NCI-H1436 treated with DMSO at 0.1 percent for 48 hours (cell line): Measurements from ENCODE around the gene SMIM41.

Experiments
- DNase-seq: peaks from one replicate; lab custom pipeline; 2025; lab: John Stamatoyannopoulos, UW

Gene SMIM41

DNA sequence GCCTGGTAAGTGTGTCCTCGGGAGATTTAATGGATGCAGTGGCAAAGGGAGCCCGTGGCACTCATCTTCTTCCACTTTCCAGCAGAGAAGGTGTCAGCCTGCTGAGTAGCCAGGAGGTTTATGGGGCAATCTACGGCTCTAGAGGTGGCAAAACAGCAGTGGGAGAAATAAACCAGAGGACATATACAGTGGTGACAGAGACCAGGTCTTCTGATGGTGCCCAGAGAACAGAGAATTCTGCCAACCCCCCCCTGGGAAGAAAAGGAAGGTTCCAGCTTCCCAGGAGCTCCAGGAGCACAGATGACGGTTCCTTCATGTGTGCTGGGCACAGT lies 43.0 kb downstream of the SMIM41 start:
- no peak for DNase-seq

DNA sequence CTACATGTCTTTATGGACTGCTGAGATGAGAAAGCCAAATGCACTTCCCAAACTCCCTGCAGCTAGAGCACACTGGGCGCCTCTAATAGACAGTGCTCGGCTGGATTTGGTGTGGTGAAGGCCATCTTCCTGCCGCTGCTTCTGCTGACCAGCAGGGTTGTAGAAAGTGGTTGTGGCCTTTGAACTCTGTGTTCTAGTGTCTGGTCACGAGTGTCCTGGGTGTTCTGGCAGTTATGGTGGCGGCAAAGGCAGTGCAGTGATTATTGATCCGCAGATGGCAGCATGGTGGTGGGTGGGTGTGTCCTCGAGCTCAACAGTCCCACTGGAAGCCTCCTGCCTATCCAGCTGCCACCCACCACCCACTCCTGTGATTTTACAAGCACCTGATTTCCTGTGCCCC lies 43.4 kb downstream of the SMIM41 start:
- DNase-seq = no peak

DNA sequence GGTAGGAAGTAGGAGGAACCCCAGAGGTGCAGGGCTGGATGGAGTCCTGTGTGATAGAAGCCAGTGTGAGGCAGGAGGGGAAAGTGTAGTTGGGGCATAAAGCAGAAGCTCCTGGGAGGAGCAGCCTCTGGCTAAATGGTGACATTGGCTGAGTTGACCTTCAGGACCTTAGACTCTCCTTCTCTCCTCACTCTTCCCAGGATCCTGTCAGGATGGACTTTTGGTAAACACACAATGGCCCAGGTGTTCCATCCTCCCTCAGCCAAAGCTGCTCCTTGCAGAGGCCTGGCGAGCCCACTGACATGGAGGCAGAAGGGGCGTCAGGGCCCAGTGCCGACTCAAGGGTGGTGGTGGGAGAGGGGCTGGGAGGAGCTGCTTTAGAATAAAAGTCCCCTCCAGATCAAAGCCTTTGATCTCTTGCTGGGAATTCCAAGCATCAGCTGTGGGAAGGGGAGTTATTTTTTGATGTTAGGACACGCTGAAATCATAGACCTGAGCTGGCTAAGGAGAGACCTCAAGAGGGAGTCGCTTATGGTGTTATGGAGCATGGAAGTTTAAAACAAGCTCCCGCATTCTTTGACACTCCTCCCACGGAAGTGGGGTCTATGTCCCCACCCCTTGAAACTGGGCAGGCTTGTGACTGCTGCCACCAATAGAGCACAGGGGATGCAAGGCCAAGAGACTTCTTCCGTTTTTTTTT lies 44.1 kb downstream of the SMIM41 start:
- no peak for DNase-seq

DNA sequence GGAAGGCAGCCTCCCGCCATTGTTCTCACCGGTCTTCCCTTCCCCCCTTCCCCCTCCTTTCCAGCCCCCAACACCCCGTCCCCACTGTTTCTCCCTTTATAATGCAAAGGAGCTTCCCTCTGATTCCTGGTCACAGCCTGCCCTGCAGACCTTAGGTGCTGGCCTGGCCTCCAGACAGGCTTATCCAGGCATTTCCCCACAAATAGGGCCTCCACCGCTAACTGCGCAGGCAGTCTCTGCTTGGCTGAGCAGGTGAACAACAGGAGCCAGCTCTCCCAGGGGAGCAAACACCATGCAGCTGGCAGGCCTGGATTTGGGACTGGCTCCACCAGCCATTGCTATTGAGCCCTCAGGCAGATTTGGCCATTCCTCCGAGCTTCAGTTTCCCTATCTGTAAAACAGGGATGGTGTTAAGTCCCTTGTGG lies 46.0 kb downstream of the SMIM41 start:
- DNase-seq = no peak

DNA sequence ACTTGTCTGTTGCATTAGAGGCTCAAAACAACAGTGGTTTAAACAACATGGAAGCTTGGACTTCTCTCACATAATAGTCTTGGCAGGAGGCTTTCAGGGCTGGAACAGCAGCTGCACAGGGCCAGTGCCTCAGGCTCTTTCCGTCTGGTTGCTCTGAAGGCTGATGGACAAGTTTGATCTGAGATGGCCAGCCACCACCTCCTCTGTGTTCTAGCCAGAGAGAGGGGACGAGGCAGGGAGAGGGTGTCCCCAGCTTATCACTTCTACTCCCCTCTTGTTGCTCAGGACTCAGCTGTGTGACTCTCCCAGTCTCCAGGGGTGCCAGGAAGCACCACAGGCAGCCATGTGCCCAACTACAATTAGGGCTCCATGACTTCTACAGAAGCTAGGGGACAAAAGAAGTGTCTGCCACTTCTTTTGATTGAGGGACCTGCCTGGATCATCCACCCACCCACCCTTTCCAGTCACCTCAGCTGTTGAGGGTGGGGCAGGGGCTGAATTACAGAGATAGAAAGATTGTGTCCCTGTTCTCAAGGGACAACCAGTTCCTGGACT lies 46.6 kb downstream of the SMIM41 start:
- DNase-seq = no peak

DNA sequence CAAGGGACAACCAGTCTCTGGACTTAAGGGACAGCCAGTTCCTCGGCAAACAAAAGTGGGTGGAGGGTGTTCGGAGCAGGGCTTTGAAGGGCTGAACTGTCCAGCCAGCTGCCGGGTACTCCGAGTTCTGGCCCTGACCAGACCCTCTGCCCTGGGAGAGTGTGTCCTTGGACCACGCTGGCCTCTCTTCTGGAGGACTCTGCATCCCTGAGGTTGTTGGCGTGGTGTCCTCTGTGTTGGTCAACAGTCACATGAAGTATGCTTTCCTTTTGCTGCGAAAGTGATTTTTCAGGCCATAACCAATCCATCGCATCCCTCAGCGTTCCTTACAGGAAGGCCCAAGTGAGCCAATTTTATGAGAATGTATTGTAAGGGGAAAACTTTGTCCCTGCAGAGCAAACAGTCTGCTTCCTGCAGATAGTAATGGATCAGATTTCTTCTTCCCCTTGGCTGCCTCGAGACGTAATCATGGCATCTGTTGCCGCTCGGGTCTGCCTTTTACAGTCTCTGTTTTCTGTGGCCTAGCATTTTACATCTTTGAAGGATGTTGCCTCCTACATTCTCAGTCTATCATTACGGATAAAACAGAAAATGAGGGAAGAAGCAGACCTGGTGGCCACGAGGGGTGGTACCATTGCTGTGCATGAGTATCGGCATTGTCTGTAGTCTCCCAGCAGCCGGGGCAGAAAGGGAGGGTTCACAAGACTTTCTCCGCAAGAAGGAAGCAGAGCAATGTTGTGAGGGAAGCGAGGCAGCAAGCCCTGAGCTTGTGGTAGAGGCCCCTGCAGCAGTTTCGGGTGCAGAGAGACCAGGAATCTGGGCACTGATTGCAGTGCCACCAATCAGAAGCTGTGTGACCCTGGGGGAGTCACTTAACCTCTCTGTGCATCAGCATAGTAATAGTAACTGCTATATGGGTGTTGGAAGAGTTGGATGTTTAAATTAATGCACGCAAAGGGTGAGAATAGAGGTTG lies 47.4 kb downstream of the SMIM41 start:
- DNase-seq = no peak

DNA sequence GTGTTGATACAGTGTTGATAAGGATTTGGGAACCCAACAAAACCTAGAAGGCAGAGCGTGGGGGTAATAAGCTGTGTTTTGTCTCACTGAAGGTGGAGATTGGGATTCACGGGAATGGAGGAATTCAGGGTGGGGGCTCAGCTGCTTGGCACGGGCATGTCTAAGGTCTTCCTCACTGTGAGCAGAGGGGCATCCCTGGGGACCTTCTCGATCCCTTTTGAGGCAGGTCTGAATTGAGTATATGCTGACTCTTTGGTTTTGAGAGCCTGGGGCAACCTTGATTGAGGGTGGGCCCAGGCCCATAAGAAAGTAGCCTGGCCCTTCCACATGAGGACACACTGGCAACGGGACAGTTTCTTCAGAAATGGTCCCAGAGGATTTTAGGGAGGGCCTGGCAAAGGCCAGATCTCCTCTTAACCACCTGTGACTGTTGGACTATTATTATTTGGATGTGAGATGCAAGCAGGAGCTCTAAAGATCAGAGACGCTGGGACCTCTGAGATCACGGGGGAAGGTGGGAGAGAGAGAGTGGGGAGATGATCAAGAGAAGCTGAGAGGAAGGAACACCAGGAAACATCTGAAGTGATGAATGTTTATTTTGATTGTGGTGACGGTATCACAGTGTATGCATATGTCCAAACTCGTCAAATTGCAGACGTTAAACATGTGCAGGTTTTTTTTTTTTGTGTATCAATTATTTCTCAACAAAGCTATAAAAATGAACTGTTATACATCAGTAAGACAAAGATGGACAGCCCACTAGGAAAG lies 48.4 kb downstream of the SMIM41 start:
- DNase-seq = no peak

DNA sequence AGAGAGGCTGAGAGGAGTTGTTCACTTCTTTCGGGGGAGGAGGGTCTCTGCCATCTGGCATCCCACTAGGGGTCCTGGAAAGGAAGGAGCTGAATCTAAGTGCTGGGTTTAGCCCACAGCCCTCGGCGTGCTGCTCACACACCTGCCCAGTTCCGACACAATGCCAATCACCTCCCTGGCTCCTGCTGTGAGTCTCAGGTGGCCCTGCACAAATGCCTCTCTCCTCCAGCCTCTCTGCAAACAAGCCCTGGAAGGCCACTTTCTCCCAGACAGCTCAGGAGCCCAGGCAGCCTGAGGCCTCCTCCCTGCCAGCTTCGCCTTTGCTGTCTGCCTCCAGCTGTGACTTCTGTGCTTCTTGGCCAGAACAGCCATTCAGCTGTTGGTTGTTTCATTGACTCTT lies 51.2 kb downstream of the SMIM41 start:
- DNase-seq = no peak

DNA sequence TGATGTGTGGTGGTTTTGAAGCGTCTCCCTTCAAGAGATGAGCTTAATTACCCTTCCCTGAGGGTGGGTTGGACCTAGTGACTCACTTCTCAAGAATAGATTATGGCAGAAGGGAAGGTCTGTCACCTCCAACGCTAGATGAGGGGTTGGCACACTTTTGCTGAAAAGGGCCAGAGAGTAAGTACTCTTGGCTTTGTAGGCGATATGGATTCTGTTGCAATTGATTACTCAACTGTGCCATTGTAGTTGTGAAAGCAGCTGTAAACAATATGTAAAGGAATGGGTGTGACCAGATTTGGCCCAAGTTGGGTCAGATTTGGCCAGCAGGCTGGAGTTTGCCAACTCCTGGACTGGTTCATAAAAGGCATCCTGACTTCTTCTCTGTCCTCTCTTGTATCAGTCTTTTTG lies 53.3 kb downstream of the SMIM41 start:
- no peak for DNase-seq

DNA sequence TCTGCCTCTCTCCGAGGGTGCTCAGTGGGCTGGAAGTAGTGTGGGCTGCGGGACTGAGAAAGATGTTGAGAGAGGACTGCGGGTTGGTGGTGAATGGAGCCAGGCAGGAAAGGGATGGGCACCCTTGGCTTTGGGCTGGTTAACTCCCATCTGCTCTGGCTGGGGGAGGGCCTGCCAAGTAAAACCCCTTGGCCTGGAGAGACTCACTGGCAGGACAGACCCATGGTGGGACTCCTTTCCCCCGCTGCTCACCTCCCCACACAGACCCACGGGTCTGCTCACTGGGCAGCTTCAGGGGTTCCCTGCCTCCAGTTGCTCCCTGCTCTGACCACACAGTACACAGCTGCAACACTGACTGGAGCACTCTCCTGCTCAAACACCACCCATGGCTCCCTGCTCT lies 58.2 kb downstream of the SMIM41 start:
- DNase-seq = no peak

DNA sequence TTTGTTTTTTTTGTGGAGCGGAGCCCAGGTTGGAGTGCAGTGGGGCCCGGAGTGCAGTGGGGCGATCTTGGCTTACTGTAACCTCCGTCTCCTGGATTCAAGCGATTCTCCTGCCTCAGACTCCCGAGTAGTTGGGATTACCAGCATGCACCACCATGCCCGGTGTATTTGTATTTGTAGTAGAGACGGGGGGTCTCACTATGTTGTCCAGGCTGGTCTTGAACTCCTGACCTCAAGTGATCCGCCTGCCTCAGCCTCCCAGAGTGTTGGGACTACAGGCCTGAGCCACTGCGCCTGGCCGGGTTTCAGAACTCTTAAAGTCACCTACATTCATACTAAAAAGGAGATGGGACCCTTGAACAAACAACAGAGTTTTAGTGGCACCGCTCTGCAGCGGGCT lies 59.6 kb downstream of the SMIM41 start:
- no peak for DNase-seq

DNA sequence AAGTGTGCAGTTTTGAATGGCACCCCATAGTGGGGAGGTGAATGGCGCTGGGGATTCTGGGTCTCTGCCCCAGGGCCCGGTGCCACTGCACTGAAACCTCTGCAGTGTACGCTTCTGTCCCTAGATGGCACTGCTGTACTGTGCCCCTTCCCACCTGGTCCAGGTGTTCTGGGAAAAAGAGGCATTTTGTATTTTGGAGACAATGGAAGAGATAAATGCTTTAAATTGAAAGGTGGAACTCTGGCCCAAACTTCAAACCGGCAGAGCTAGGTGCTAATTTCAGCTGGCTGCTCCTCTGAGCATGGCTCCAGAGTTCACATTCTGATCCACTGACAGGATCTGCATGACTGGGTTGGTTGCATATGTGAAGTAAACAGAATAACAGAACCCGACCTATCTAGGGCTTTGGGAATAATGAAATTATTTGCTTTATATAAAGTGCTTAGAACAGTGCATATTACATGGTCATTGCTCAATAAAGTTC lies 60.1 kb downstream of the SMIM41 start:
- DNase-seq = peak; percentile 43

DNA sequence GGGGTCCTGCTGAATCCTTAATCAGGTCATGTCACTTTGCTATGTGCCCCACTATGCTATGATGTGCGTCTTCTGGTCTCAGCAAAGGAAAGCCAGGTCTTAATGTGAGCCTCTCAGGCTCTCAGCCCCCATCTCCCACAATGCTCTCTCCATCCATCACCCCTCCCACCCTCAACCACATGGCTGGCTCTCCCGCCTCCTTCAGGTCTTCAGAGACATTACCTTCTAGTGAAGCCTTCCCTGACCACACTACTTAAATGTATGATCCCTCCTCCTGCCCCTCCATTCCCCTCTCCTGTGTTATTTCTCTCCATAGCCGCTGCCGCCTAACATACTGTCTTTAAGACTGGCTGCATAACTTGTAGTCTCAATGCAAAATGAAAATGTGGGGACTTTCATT lies 61.8 kb downstream of the SMIM41 start:
- no peak for DNase-seq

DNA sequence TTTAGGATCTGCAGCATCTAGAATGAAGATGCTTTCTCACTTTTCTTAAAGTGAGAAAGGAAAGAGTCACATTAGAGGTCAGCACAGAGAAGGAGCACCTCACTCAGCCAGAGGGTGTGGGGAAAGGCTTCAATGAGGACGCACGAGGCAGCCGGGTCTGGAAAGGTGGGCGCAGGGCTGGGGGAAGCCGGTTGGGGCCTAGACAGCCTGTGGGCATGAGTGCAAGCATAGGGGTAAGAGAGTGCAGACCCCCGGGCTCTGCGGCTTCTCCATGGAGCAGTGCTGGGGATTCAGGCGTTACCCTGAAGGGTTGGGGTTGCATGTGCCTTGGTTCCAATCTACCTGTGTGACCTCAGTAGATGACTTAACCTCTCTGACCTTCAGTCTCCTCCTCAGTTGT lies 62.4 kb downstream of the SMIM41 start:
- DNase-seq = no peak

DNA sequence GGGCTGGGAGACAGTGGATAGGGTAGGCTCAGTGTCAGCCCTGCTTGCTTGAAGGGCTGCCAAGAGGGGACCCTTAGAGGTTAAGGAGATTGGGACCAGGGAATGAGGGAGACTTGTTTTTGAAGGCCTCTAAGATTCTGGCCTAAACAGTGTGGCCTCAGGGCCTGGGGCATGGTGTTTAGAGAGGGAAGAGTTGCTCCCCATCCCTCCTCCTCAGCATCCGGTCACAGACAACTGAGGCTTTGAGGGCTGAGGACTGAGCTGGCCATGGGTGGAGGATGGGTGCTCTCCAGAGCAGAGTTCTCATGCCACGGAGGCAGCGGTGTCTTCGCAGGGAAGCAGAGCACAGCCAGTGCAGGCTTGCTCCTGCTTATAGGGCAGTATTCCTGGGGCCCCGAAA lies 62.9 kb downstream of the SMIM41 start:
- no peak for DNase-seq

DNA sequence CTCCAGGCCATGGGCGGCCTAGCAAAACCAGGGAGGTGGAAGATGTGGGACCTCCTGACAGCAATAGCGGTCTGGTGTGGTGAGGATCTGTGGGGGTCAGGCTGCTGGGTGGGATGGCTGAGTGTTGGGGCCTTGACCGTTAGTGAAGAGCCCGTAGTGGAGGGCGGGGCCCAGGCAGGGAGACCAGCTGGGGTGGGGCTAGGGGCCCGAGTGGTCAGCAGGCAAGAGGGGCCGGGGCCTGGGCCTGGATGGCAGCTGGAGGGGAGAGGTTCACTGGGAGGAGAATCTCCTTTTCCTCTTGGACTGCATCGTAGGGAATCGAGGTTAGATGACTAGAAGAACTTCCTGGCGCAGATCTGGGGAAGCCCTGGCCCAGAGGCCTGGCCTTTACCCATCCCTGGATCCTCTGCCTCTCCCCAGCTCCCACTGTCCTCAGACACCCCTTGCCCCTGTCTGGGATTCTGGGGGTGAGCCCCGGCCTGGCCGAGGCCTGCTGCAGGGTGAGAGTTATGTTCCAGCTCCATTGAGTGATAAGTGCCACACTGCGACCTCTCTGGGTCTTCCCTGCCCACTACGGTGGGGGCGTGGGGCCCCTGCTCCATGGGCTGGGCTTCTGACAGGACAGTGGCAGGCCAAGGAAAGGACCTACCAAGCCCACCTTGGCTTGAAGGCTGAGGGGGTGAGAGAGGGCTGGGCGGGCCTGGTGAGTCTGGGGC lies 65.2 kb downstream of the SMIM41 start:
- DNase-seq = no peak

DNA sequence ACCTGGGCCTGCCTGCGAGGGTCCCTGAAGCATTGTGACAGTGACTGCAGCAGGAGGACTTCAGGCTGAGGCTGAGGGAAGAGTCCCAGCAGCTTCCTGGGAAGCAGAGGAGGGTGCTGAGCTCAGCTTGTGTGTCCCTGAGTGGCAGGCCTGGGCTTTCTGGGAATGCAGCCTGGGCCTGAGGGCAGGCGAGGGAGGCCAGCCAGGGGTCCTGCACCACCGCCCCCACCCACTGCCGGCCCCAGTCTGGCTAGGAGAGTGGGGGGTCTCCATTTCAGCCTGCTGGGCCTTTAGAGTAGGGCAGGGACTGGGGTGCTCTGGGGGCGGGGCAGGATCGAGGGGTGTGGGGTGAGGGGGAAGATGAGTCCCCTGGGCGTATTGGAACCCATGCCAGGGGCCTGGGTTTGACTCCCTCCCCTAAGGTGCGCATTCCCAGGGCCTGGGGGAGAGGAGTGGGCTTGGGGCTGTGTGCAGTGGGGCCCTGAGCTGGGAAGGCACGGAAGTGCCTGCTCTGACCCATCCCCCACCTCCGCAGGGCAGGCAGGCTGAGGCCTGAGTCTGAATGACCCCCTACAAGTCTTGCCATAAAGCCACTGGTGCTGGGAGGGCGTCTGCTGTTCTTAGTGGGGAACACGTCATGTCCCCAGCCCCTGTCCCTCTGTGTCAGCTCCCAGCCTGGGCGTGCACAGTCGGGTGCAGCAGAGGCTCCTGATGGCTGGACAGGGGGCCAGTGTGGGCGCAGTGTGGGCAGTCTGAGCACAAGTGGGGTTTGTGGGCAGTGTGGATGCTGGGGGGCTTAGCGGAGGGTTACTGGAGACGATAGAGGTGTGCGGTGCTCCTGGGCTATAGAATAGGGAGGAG lies 66.0 kb downstream of the SMIM41 start:
- no peak for DNase-seq

DNA sequence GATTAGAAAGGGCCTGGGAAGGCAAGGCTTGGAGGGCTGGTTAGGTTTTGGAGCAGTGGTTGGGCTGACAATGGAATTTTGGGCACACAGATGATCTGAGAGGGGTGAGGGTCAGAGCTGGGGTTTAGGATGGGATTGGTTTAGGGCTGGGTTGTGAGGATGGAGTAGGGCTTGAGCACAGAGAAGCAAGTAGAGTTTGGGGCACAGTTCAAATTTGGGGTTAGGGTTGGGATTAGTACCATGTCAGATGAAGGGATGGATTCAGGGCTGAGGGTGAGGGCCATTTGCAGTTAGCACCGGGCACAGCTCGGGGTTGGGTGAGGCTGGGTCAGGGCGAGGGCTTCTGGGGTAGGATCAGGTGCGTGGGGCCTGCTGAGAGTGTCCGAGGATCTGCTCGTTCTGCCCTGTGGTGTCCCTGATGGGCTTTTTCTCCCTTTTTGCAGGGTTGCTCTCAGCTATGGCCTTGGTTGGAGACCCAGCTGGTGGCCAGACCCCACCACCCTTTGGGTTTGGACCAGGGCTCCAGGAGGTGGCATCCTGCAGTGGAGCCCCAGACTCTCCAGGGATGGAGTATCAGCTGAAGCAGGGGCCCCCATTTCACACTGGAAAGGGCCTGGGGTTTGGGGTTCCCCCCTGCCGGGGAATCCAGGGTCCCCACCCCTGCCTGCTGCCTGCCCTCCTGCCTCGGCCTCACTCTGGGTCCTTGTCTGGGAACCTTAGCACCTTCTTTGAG lies 66.8 kb downstream of the SMIM41 start:
- no peak for DNase-seq

DNA sequence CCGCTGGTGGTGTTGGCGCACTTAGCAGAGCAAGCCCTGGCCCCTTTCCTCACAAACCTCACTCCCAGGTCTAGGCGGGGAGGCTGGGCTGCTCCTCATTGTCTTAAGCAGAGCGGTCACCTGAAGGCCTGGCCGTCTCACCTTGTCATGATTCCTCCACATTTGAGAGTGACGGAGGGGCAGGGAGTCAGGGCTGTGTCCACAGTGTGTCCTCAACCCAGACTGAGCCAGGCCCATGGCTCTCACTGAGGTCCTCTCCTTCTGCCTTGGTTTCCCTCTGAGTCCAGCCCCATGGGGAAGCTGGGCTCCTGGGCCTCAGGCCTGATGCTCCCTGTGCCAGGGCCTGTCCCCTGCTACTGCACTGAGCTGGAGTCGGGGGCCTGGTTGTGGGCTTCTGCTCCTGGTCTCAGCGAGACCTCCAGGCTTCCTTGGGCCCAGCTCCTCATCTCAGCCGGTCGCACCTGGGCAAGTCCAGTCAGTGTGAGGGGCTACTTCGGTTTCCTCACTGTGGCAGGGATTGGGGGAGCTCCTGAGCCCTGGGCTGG lies 67.4 kb downstream of the SMIM41 start:
- no peak for DNase-seq
